GM04503 (cell line): Measurements from ENCODE around the gene DHPS.
"Not testable (repeated sequence)": the region's sequence is repeated elsewhere in the genome, so short reads cannot be mapped to it uniquely, and the experiment has no call there.

Experiments used
- DNase-seq: peaks from one replicate; pipeline ENCODE4 v3.0.0-alpha.2; 2012; ENCODE audit warnings: low read depth

DHPS gene

GRCh38 chr19:12643716-12644115 lies 38.0 kb downstream of the DHPS start:
- not testable (repeated sequence) for DNase-seq

GRCh38 chr19:12642506-12642905 lies 39.2 kb downstream of the DHPS start:
- DNase-seq, result no peak

- DNase-seq, result no peak
Observed at GRCh38 chr19:12641456-12641855, 40.2 kb downstream of the DHPS start.

GRCh38 chr19:12639901-12640613 lies 41.6 kb downstream of the DHPS start:
- peak; percentile 28 for DNase-seq

- no peak for DNase-seq
Observed at GRCh38 chr19:12638611-12639182, 43.0 kb downstream of the DHPS start.

GRCh38 chr19:12636631-12637030 lies 45.0 kb downstream of the DHPS start:
- DNase-seq, result no peak

GRCh38 chr19:12629215-12629614 lies 52.5 kb downstream of the DHPS start:
- no peak for DNase-seq

- no peak for DNase-seq
Observed at GRCh38 chr19:12628040-12629022, 53.3 kb downstream of the DHPS start.

GRCh38 chr19:12626958-12627357 lies 54.7 kb downstream of the DHPS start:
- DNase-seq, result no peak
